Uterus (tissue), 4 donors: ENCODE measurements around the gene SPDEF. TPM values are rescaled to one million over a fixed set of nuclear protein-coding genes. Genes with fewer than 3 reads are reported as not detected.

Source experiments
- DNase-seq, 2 donors: peaks; one replicate each; pipeline ENCODE4 v3.0.0-alpha.2; 2019 to 2020
- H3K27ac ChIP-seq, 2 donors: fragments of 200-600 bp; sonication (generic); 1 replicate in 1 of 2; 2 replicates in 1 of 2; pipeline ENCODE4 v1.5.1; 2016 to 2018
- H3K27me3 ChIP-seq, 2 donors: fragments of 200-600 bp; sonication (generic); one replicate each; pipeline ENCODE4 v1.5.1; 2018 to 2019; ENCODE audit warnings: control low read depth in 1 of 2
- H3K36me3 ChIP-seq, 2 donors: fragments of 200-600 bp; sonication (generic); one replicate each; pipeline ENCODE4 v1.5.1; 2019; ENCODE audit warnings: control low read depth in 1 of 2
- H3K4me1 ChIP-seq, 2 donors: fragments of 200-600 bp; sonication (generic); one replicate each; pipeline ENCODE4 v1.5.1; 2018 to 2019; ENCODE audit warnings: control low read depth in 1 of 2
- H3K4me3 ChIP-seq, 2 donors: fragments of 200-600 bp; sonication (generic); 1 replicate in 1 of 2; 2 replicates in 1 of 2; pipeline ENCODE4 v1.5.1; 2018 to 2019; ENCODE audit warnings: mild to moderate bottlenecking in 1 of 2
- H3K9me3 ChIP-seq, 2 donors: fragments of 200-600 bp; sonication (generic); one replicate each; pipeline ENCODE4 v1.5.1; 2019; ENCODE audit warnings: control low read depth in 1 of 2
- POLR2A ChIP-seq, 2 donors: fragments of 450-650 bp; IDR thresholded peaks; one replicate each; pipeline ENCODE4 v1.6.1; 2016; ENCODE audit warnings: antibody characterized with exemption in 2 of 2, mild to moderate bottlenecking in 1 of 2, moderate library complexity in 1 of 2
- intact Hi-C: fragments of 100-400 bp; cut with DNase I; formaldehyde crosslinking; loops from one replicate; pipeline ENCODE4 v1.15.1; 2023; ENCODE audit warnings: low total_unique reads
- total RNA-seq, 4 donors: library from RNA; depleted of rRNA in 3 of 4; stranded (reverse); fragments of >200 nt in 3 of 4; gene quantifications; one replicate each; pipeline versions ENCODE4 v1.1.0 to v1.2.4, GENCODE V29; 2014 to 2023
- TF ChIP-seq, protein P1 (sequence below), 4 experiments: fragments of 200-600 bp in 2 of 4; fragments of 450-650 bp in 2 of 4; sonication (generic) in 2 of 4; IDR thresholded peaks; one replicate each; pipeline ENCODE4 v1.5.1; 2016 to 2019; ENCODE audit warnings: antibody characterized with exemption in 4 of 4, mild to moderate bottlenecking in 2 of 4, moderate library complexity in 1 of 4
- donor health status: DM: yes; HTN: yes; CAD: no.

Gene SPDEF
- total RNA-seq, 4 donors from 2014 or later = 0.52 to 1.5 TPM; not detected in 2

DNA sequence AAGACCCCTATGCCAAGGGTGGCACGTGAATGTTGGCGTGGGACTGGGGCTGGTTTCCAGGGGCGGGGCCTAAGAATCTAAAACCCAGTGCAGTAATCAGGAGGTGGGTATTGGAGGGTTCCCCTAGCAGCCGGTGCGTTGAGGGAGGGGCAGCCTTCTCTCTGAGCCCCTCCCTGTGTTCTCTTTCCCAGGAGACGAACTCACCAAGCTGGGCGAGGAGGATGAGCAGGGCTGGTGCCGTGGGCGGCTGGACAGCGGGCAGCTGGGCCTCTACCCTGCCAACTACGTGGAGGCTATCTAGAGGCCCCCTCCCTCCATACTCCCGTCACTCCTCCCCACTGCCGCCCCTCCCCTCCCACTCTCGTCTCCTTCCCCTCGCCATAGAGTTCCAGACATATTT, 23.9 kb downstream of the SPDEF start:
- no peak overlapping the region for H3K27ac ChIP-seq
- no peak overlapping the region for H3K4me3 ChIP-seq

DNA sequence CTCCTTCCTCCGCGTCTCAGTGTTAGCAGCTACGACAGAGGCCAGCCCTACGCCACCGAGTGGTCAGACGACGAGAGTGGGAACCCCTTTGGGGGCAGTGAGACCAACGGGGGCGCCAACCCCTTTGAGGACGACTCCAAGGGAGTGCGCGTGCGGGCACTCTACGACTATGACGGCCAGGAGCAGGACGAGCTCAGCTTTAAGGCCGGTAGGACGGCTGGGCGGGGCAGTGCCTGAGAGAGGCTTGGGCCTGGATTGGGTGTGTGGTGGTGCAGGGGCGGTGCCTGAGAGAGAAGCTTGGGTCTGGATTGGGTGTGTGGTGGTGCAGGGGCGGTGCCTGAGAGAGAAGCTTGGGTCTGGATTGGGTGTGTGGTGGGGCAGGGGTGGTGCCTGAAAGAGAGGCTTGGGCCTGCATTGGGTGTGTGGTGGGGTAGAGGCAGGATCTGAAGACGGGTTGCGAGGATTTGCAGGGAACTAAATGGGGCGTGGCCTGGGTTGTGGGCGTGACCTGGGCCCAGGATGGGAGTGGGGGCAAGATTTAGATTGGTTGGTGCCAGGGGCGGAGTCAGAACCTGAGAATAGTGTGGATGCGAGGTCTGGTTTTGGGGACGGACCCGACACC, 24.4 kb downstream of the SPDEF start:
- Histone ChIP-seq H3K27me3 (no peaks in the 10 kb centered on the region), H3K4me1 (no peaks in the 10 kb centered on the region), H3K4me3 (no peak overlapping the region), H3K36me3 (no peaks in the 10 kb centered on the region), H3K27ac (no peak overlapping the region), H3K9me3 (no peaks in the 10 kb centered on the region)
- intact Hi-C loops = no loop called here
- TF ChIP-seq, protein P1, sequence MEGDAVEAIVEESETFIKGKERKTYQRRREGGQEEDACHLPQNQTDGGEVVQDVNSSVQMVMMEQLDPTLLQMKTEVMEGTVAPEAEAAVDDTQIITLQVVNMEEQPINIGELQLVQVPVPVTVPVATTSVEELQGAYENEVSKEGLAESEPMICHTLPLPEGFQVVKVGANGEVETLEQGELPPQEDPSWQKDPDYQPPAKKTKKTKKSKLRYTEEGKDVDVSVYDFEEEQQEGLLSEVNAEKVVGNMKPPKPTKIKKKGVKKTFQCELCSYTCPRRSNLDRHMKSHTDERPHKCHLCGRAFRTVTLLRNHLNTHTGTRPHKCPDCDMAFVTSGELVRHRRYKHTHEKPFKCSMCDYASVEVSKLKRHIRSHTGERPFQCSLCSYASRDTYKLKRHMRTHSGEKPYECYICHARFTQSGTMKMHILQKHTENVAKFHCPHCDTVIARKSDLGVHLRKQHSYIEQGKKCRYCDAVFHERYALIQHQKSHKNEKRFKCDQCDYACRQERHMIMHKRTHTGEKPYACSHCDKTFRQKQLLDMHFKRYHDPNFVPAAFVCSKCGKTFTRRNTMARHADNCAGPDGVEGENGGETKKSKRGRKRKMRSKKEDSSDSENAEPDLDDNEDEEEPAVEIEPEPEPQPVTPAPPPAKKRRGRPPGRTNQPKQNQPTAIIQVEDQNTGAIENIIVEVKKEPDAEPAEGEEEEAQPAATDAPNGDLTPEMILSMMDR (IDR thresholded peaks at IDR 0.05) = no peak
- TF ChIP-seq POLR2A (IDR thresholded peaks at IDR 0.05) = peak in 1 of 2 donors; percentile 39
- peak; percentile 56 to 67 for DNase-seq

More for the DNA sequence above, 23.9 kb downstream of the SPDEF start:
- no peak for TF ChIP-seq POLR2A (IDR thresholded peaks at IDR 0.05)
- TF ChIP-seq, protein P1 (IDR thresholded peaks at IDR 0.05) = no peak
- no peaks in the 10 kb centered on the region for H3K36me3 ChIP-seq
- intact Hi-C loops = no loop called here
- H3K9me3 ChIP-seq = no peaks in the 10 kb centered on the region
- H3K4me1 ChIP-seq = no peaks in the 10 kb centered on the region
- no peaks in the 10 kb centered on the region for H3K27me3 ChIP-seq
- DNase-seq = no peak

DNA sequence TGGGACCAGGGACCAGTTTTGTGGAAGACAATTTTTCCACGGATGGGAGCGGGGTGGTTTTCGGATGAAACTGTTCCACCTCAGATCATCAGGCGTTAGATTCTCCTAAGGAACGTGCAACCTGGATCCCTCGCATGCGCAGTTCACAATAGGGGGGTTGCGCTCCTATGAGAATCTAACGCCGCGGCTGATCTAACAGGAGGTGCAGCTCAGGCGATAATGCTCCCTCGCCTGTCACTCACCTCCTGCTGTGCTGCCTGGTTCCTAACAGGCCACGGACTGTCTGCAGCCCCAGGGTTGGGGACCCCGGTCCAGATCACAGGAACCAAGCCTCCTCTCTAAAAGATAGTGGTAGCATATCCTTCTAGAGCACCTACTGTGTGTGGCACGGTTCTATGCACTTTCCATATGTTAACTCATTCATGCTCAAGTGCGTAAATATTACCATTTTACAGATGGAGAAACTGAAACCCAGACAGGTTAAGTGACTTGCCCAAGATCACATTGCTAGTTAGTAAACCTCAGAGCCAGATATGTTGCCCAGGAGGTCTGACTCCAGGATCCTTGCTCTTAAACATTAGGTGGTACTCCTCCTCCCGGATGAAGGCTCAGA, 25.3 kb downstream of the SPDEF start:
- Histone ChIP-seq H3K27ac (no peak overlapping the region), H3K27me3 (no peaks in the 10 kb centered on the region)
- intact Hi-C loops = no loop called here

DNA sequence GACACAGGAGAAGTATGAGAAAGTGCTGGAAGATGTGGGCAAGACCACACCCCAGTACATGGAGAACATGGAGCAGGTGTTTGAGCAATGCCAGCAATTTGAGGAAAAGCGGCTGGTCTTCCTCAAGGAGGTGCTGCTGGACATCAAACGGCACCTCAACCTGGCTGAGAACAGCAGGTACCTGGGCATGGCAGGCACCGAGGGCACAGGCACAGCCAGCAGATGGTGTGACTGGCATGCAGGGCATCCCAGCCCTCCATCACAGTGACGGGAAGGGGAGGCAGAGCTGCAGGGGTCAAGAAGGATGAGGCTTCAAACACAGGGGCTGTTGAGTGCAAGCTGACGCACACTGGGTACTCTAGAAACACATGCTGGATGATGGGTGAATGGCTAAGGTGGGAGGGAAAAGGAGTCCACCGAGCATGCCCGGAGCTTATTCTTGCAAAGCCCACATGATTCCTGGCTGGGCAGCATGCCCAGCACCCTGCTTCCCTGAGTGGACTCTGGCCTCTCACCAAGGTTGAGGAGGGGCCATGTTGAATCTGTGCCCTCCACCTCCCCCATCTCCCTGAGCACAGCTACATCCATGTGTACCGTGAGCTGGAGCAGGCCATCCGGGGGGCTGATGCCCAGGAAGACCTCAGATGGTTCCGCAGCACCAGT, 26.3 kb downstream of the SPDEF start:
- no peaks in the 10 kb centered on the region for H3K36me3 ChIP-seq
- no peak for TF ChIP-seq POLR2A (IDR thresholded peaks at IDR 0.05)
- TF ChIP-seq, protein P1 (IDR thresholded peaks at IDR 0.05) = no peak
- DNase-seq = no peak
- H3K9me3 ChIP-seq = no peaks in the 10 kb centered on the region
- intact Hi-C loops = loop anchor here (2.0 kb wide), 1 partner anchor 79 kb away; no protein-coding TSS in a partner anchor
- no peak overlapping the region for H3K27ac ChIP-seq
- no peak overlapping the region for H3K4me3 ChIP-seq
- no peaks in the 10 kb centered on the region for H3K4me1 ChIP-seq
- no peaks in the 10 kb centered on the region for H3K27me3 ChIP-seq

More for the DNA sequence above, 25.3 kb downstream of the SPDEF start:
- no peak for DNase-seq
- H3K9me3 ChIP-seq = no peaks in the 10 kb centered on the region
- H3K4me1 ChIP-seq = no peaks in the 10 kb centered on the region
- no peaks in the 10 kb centered on the region for H3K36me3 ChIP-seq
- no peak for TF ChIP-seq POLR2A (IDR thresholded peaks at IDR 0.05)
- TF ChIP-seq, protein P1 (IDR thresholded peaks at IDR 0.05) = no peak
- no peak overlapping the region for H3K4me3 ChIP-seq
